HUES6 (cell line): ENCODE measurements around the gene GSTO2.

Source experiments
- H3K27ac ChIP-seq: 2 replicates; pipeline ENCODE4 v1.7.0; 2013; ENCODE audit warnings: low read depth, mild to moderate bottlenecking, low read length, inconsistent platforms
- H3K27me3 ChIP-seq: 2 replicates; pipeline ENCODE4 v1.6.1; 2013; ENCODE audit warnings: low read length; ENCODE audit not compliant: control insufficient read depth, insufficient read depth
- H3K36me3 ChIP-seq: 2 replicates; pipeline ENCODE4 v1.6.1; 2013; ENCODE audit warnings: low read length; ENCODE audit not compliant: control insufficient read depth, insufficient read depth
- H3K4me1 ChIP-seq: 2 replicates; pipeline ENCODE4 v1.6.1; 2013; ENCODE audit warnings: low read length; ENCODE audit not compliant: control insufficient read depth, insufficient read depth
- H3K4me3 ChIP-seq: 2 replicates; pipeline ENCODE4 v1.5.1; 2013; ENCODE audit warnings: low read depth, low read length
- H3K9ac ChIP-seq: one replicate; pipeline ENCODE4 v1.6.1; 2013; ENCODE audit warnings: mild to moderate bottlenecking, low read length
- H3K9me3 ChIP-seq: 2 replicates; pipeline ENCODE4 v1.6.1; 2013; ENCODE audit warnings: low read depth, low read length; ENCODE audit not compliant: control insufficient read depth, insufficient read depth

GSTO2 gene

GRCh38 chr10:104253606-104254410 lies 15.2 kb upstream of the GSTO2 start:
- Histone ChIP-seq H3K9ac (peak overlapping the region; percentile 89), H3K9me3 (peaks cover 3% of the 10 kb centered on the region; the same call in 1 of the 2 replicates), H3K4me3 (peak overlapping the region; percentile 81), H3K4me1 (peaks cover 54% of the 10 kb centered on the region), H3K36me3 (peaks cover 20% of the 10 kb centered on the region), H3K27me3 (no peaks in the 10 kb centered on the region), H3K27ac (peak overlapping the region; percentile 93; the same call in 1 of the 2 replicates)

- Histone ChIP-seq H3K27ac (peak within 1 kb of the TSS; percentile 93; the same call in 1 of the 2 replicates), H3K27me3 (no peaks in the 10 kb centered on the region), H3K9ac (peak within 1 kb of the TSS; percentile 89), H3K9me3 (peaks cover 3% of the 10 kb centered on the region; the same call in 1 of the 2 replicates), H3K4me1 (peaks cover 55% of the 10 kb centered on the region), H3K4me3 (peak within 1 kb of the TSS; percentile 81), H3K36me3 (peaks cover 29% of the 10 kb centered on the region)
These were observed 14.3 kb upstream of the GSTO2 start, which contains the start of gene GSTO1 for GRCh38 chr10:104254493-104255310. GSTO1 (plus strand) TSS chr10:104254892; CDS start chr10:104254929, 37 bp downstream.

GRCh38 chr10:104255311-104255981 lies 13.5 kb upstream of the GSTO2 start:
- Histone ChIP-seq H3K9ac (peak overlapping the region; percentile 89), H3K4me3 (peak overlapping the region; percentile 81), H3K36me3 (peaks cover 37% of the 10 kb centered on the region), H3K27me3 (no peaks in the 10 kb centered on the region), H3K4me1 (peaks cover 60% of the 10 kb centered on the region), H3K27ac (peak overlapping the region; percentile 93; the same call in 1 of the 2 replicates), H3K9me3 (peaks cover 3% of the 10 kb centered on the region; the same call in 1 of the 2 replicates)

- peaks cover 47% of the 10 kb centered on the region for H3K36me3 ChIP-seq
- H3K27me3 ChIP-seq: no peaks in the 10 kb centered on the region
- no peak overlapping the region for H3K9ac ChIP-seq
- H3K4me1 ChIP-seq: peaks cover 55% of the 10 kb centered on the region
- H3K27ac ChIP-seq: no peak overlapping the region
- H3K9me3 ChIP-seq: peaks cover 3% of the 10 kb centered on the region; the same call in 1 of the 2 replicates
- H3K4me3 ChIP-seq: peak overlapping the region; percentile 81
These were observed 12.5 kb upstream of the GSTO2 start for GRCh38 chr10:104256335-104256961.

GRCh38 chr10:104257235-104257634 lies 11.7 kb upstream of the GSTO2 start:
- Histone ChIP-seq H3K4me3 (peak overlapping the region; percentile 81; the same call in 1 of the 2 replicates), H3K27ac (no peak overlapping the region), H3K9ac (no peak overlapping the region), H3K9me3 (peaks cover under 1% of the 10 kb centered on the region; the same call in 1 of the 2 replicates), H3K4me1 (peaks cover 49% of the 10 kb centered on the region), H3K36me3 (peaks cover 55% of the 10 kb centered on the region), H3K27me3 (no peaks in the 10 kb centered on the region)

- Histone ChIP-seq H3K9ac (no peak overlapping the region), H3K36me3 (peaks cover 64% of the 10 kb centered on the region), H3K27ac (no peak overlapping the region)
These were observed 10.8 kb upstream of the GSTO2 start for GRCh38 chr10:104258209-104258608.

GRCh38 chr10:104259456-104259855 lies 9.5 kb upstream of the GSTO2 start:
- Histone ChIP-seq H3K4me3 (no peak overlapping the region), H3K4me1 (peaks cover 27% of the 10 kb centered on the region), H3K9me3 (no peaks in the 10 kb centered on the region), H3K36me3 (peaks cover 76% of the 10 kb centered on the region), H3K9ac (no peak overlapping the region), H3K27me3 (no peaks in the 10 kb centered on the region), H3K27ac (no peak overlapping the region)

More at GRCh38 chr10:104258209-104258608, 10.8 kb upstream of the GSTO2 start:
- no peaks in the 10 kb centered on the region for H3K9me3 ChIP-seq
- no peaks in the 10 kb centered on the region for H3K27me3 ChIP-seq
- H3K4me3 ChIP-seq: no peak overlapping the region
- H3K4me1 ChIP-seq: peaks cover 39% of the 10 kb centered on the region

GRCh38 chr10:104259999-104260774 lies 8.8 kb upstream of the GSTO2 start:
- H3K27ac ChIP-seq: no peak overlapping the region
- H3K4me1 ChIP-seq: peaks cover 26% of the 10 kb centered on the region
- peaks cover 84% of the 10 kb centered on the region for H3K36me3 ChIP-seq
- no peaks in the 10 kb centered on the region for H3K9me3 ChIP-seq
- no peak overlapping the region for H3K4me3 ChIP-seq
- no peaks in the 10 kb centered on the region for H3K27me3 ChIP-seq
- no peak overlapping the region for H3K9ac ChIP-seq

- peaks cover 24% of the 10 kb centered on the region for H3K4me1 ChIP-seq
These were observed 8.2 kb upstream of the GSTO2 start for GRCh38 chr10:104260775-104261115.

GRCh38 chr10:104262055-104262454 lies 6.9 kb upstream of the GSTO2 start:
- Histone ChIP-seq H3K9me3 (no peaks in the 10 kb centered on the region), H3K4me1 (peaks cover 12% of the 10 kb centered on the region; the same call in 1 of the 2 replicates), H3K9ac (no peak overlapping the region), H3K27ac (no peak overlapping the region), H3K36me3 (peaks cover 98% of the 10 kb centered on the region), H3K4me3 (no peak overlapping the region), H3K27me3 (no peaks in the 10 kb centered on the region)

More at GRCh38 chr10:104260775-104261115, 8.2 kb upstream of the GSTO2 start:
- Histone ChIP-seq H3K4me3 (no peak overlapping the region), H3K9ac (no peak overlapping the region), H3K9me3 (no peaks in the 10 kb centered on the region), H3K36me3 (peaks cover 89% of the 10 kb centered on the region), H3K27me3 (no peaks in the 10 kb centered on the region), H3K27ac (no peak overlapping the region)
